HG02840 (cell line): ENCODE measurements around the gene SLC22A4.

Experiments
- ATAC-seq: cut with Tn5 transposase; IDR thresholded peaks from one replicate; pipeline ENCODE4 v1.9.1; 2021; ENCODE audit warnings: mild to moderate bottlenecking, moderate library complexity, moderate number of reproducible peaks; ENCODE audit not compliant: unreplicated experiment, low FRiP score

SLC22A4 gene

DNA sequence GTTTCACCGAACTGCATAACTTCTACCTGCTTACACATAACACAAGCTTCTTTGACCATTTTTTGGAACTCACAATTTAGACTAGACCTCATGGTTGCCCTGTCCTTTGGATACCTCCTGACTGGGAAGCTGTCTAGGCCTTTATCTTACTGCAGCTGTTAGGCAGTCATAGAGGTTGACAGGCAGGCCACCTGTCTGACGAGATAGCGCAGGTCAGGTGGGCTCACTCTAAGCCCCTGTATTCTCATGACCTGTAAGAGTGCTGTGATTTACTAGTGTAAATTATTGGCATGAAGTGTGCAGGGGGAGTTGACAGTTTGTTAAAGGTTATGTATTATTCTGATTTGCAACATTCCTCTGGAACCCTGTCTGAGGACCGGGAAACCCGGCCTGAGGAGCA, 29.0 kb downstream of the SLC22A4 start:
- no peak for ATAC-seq

GRCh38 chr5:132325691-132326090, 31.5 kb downstream of the SLC22A4 start:
- no peak for ATAC-seq

DNA sequence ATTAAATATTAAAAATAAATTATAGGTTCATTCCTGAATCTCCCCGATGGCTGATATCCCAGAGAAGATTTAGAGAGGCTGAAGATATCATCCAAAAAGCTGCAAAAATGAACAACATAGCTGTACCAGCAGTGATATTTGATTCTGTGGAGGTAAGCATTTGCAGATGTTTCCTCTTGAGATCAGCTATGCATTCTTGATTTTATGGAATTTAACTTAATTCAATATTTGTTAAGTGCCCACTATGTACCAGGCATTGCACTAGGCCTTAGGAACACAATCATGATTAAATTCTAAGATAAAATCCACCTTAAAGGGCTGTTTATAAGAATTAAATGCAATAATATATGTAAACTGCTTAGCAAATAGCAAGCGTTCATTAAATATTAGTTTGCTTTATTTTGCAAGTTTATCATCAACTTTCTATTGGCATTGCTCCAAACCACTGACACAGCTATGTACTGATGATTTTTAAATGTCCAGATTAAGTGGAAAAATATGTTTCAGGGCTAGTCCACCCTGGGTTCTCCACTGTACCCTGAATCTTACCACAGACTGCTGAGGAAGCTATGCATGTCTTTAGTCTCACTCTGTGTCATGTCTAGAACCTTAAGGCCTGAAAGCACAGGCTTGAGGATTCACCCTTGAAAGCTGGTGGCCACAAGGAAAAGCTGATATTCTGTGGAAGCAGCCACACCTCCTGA, 33.2 kb downstream of the SLC22A4 start:
- ATAC-seq, result no peak

GRCh38 chr5:132334812-132335211, 40.6 kb downstream of the SLC22A4 start:
- no peak for ATAC-seq

- no peak for ATAC-seq
Measured at GRCh38 chr5:132335402-132335801, 41.2 kb downstream of the SLC22A4 start.

DNA sequence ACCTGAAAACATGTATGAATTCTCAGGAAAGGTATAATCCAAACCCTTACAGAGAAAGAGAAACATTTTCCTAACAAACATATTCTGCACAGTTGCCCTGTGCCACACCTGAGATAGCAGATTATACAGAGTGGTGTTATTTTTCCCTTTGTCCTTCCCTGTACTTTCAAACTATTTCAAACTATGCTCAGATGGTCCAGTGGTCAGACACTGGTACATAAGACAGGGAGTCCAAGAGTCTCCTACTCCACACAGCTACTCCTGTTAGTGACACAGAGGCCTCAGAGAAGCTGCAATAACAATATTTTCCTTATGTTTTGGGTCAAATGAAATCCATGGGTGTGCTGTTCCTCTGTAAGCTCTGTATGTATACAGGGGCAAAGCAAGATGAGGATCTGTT, 45.3 kb downstream of the SLC22A4 start:
- no peak for ATAC-seq

DNA sequence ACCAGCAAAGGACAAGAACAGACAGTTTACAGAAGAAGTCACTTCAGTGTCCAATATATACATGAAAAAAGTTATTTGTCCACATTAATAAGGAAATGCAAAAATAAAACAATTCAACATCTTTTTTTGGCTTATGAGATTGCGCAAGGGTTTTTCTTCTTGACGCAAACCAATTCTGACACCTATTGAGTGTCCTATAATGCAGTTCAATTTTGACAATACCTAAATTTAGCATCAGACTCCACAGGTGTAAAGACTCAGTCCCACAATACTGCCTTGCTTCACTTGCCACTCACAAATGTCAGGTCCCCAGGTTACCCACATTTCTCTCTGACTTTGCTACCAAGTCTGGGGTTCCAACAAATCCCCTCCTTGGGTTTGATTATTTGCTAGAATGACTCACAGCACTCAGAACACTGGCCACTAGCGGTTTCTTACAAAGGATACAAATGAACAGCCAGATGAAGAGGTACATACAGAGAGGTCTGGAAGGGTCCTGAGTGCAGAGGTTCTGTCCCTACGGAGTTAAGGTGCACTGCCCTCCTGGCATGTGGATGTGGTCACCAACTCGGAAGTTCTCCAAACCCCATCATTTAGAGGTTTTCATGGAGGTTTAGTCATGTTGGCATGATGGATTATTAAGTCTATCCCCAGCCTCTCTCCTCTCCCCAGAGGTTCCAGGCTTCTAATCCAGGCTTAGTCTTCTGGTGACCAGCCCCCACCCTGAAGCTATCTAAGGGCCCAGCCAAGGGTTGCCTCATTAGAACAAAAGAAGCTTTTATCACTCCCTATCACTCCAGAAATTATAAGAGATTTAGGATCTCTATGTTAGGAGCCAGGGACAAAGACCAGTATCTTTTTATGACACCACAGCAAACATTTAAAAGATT, 48.3 kb downstream of the SLC22A4 start:
- no peak for ATAC-seq

DNA sequence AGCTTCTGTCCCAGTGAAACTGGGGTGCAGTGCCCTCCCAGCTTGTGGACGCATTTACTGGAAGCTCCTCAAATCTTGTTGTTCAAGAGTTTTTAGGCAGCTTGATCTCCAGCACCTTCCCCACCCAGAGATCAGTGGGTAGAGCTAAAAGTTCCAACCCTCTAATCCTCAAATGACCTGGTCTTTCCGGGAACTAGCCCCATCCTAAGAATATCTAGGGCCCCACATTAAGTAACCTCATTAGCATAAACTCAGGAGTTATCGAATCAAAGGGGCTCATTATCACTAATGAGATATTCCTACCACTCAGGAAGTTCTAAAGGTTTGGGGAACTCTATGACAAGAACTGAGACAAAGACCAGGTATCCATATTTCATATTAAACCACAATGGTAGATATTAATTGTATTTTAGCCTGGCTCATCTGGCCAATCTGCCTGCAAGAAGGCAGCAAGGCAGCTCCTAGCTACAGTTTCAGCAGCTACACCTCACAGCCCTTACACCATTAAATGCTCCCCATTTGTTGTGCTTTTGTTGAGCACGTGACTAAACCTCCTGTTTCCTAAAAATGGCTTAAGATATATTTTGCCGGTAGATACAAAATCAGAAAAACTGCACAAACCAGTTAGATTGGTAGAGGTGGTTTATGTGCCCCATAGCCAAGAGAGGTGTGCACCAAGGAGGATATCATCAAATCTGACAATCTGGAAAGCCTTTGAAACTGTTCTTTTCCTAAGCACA, 50.8 kb downstream of the SLC22A4 start:
- no peak for ATAC-seq

DNA sequence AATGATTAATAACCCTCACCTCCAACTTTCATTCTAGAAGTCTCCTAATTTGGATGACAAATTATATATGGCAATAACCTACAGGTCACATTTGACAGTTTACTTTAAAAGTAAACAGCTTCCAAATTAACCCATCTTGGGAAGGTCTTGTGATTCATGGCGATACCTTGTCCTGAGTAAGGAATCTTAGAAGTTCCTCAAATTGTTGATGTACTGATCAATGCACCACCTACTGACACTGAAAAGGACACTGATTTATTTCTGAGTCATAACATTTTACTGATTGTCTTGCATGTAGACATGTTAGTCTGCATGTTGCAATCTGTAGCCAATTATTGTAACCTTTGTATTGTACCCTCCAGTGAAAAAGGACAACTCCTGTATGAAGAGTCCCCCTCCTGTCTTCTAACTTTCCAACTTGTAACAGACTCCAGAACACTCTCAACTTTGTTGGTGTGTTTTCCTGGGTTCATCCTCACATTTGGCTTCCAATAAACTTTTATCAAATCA, 59.3 kb downstream of the SLC22A4 start:
- ATAC-seq, result no peak

- no peak for ATAC-seq
Measured at GRCh38 chr5:132354381-132355139, 60.4 kb downstream of the SLC22A4 start.

DNA sequence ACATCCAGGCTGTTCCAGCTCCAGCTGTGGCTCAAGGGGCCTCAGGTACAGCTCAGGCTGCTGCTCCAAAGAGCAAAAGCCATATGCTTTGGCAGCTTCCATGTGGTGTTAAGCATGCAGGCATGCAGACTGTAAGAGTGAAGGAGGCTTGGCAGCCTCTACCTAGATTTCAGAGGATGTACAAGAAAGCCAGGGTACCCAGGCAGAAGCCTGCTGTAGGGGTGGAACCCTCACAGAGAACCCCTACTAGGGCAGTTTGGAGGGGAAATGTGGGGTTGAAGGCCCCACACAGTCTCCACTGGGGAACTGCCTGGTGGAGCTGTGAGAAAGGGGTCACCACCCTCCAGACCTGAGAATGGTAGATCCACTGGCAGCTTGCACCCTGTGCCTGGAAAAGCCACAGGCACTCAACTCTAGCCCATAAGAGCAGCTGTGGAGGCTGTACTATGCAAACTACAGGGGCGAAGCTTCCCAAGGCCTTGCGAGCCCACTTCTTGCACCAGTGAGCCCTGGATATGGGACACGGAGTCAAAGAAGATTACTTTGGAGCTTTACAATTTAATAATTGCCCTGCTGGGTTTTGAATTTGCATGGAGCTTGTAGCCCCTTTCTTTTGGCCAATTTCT, 61.1 kb downstream of the SLC22A4 start:
- ATAC-seq, result no peak

GRCh38 chr5:132358775-132359174, 64.6 kb downstream of the SLC22A4 start:
- ATAC-seq, result no peak

DNA sequence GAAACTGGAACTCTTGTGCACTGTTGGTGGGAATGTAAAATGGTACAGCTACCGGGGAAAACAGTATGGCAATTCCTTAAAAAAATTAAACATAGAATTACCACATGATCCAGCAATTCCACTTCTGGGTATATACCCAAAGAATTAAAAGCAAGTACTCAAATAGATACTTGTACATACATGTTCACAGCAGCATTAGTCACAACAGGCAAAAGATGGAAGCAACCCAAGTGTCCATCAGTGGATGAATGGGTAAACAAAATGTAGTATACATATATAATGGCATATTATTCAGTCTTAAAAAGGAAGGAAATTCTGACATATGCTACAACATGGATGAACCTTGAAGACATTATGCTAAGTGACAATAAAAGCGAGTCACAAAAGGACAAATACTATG, 67.9 kb downstream of the SLC22A4 start:
- no peak for ATAC-seq

DNA sequence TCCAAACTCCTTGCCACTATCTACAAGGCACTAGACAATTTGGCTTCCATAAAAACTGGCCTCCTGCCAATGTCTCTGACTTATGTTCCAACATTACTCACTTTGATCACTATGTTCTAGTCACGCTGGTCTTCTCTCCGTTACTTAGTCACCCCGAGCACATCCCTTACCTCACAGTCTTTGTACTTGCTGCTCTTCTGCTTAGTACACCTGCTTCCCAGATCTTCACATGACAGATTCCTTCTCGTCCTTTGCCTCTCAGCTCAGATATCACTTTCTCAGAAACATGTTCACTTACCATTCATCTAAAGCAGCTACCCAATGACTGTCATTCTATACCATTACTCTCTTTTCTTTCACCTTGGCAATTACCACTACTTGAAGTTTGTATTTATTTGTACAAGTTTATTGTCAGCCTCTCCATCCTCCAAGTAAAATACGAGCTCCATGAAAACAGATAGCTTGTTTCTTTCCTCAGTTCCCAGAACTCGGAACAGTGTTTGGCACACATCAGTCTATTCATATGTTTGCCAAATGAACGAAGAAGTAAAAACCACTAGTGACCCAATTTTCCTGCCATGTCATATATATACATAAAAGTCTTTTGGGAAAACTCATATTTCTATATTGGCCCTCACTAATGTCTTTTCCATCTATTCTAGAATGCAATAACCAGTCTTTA, 69.4 kb downstream of the SLC22A4 start:
- ATAC-seq, result no peak

DNA sequence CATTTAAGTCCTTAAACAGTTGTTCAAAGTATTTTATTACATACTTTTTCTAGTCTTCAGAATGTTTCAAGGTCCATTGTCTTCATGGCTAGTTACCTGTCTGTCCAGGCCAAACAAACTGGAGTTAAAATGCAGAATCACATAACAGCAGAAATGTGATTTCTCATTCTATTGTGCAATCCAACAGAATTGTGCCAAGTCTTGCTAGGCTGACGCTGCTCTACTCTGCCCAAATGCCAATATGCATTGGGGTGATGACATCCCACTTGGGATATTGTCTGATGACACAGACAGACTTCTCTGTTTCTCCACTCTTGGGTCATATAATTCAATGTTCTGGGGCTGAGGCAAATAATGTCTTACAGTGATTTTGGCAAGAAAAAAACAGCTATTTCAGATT, 70.1 kb downstream of the SLC22A4 start:
- no peak for ATAC-seq

GRCh38 chr5:132365213-132365612, 71.0 kb downstream of the SLC22A4 start:
- ATAC-seq, result no peak

GRCh38 chr5:132368186-132368585, 74.0 kb downstream of the SLC22A4 start:
- no peak for ATAC-seq

DNA sequence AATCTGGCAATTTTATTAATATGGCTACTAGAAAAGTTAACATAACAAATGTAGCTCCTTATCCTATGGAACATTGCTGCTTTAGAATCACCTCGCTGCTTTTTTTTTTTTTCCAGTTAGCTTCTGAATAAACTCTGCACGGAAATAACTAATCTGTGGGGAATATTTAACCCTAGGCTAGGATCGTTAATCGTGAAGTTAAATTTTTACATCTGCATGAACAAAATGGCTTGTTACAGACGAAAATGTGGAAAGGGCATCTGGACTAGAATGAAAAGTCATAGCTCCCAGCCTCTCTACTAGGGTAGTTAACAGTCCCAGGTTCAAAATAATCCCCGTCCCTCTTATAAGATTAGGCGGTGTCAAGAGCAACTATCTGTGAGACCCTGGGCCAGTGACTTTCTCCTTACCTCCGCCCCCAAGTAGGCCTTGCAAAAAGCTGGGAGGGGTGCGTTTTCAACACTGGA, 74.8 kb downstream of the SLC22A4 start:
- ATAC-seq, result no peak
